GM19468 (cell line): ENCODE results near the gene CORO6.

Source experiments
- ATAC-seq: cut with Tn5 transposase; IDR thresholded peaks from one replicate; pipeline ENCODE4 v1.9.1; 2021; ENCODE audit warnings: mild to moderate bottlenecking, moderate library complexity, moderate number of reproducible peaks; ENCODE audit not compliant: unreplicated experiment; ENCODE audit errors: extremely low read depth

CORO6 gene

GRCh38 chr17:29568331-29569244 is 54.1 kb downstream of the CORO6 start, which contains the start of gene TP53I13:
Gene TP53I13 (plus strand): TSS chr17:29568701. CDS start chr17:29568759, 58 bp downstream.
- no peak for ATAC-seq

DNA sequence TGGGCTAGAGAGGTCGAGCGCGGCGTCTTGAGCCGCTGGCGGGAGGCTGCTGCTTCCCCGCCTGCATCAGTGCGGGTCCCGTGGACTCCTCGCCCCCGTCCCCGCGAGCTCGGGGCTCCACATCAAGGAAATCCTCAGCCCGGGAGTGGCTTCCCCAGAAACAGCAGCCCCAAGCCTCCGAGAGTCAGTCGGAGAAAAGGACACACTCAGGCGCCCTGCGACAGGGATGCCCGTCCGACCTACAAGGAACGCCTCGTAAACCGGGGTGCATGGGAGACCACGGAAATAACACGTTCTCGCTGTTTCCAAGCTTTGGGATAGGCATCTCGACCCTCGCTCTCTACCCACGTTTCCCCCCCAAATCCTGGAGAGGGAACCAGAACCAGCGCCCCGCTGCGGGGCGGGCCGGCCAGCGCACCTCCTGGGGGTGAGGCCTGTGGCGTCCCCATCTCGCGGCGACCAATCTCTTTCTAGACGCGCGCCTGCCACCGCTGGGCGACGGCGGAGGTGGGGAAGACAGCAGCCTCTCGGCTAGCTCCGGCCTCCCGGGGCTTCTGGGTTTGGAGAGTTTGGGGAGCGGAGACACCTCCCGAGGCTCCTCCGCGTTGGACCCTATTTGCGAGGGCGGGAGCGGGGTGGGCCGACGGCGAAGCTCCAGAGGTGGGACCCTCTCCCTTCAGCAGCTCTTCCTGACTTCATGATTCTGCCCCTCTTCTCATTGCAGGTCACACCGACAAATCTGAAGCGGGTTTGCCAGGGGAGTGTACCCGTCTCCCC is 55.0 kb downstream of the CORO6 start:
- no peak for ATAC-seq

DNA sequence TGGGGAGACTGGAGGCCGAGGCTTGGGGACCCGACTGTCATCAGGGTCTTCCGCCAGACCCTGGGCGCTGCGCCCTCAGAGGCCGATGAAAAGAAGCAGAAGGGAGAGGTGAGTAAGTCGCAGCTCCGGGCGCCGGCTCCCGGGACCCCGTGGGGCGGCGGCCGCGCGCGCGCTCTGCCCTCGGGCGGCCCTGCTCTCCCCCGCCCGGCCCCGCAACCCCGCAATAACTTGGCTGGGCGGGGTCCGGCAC is 55.5 kb downstream of the CORO6 start:
- ATAC-seq, result no peak

DNA sequence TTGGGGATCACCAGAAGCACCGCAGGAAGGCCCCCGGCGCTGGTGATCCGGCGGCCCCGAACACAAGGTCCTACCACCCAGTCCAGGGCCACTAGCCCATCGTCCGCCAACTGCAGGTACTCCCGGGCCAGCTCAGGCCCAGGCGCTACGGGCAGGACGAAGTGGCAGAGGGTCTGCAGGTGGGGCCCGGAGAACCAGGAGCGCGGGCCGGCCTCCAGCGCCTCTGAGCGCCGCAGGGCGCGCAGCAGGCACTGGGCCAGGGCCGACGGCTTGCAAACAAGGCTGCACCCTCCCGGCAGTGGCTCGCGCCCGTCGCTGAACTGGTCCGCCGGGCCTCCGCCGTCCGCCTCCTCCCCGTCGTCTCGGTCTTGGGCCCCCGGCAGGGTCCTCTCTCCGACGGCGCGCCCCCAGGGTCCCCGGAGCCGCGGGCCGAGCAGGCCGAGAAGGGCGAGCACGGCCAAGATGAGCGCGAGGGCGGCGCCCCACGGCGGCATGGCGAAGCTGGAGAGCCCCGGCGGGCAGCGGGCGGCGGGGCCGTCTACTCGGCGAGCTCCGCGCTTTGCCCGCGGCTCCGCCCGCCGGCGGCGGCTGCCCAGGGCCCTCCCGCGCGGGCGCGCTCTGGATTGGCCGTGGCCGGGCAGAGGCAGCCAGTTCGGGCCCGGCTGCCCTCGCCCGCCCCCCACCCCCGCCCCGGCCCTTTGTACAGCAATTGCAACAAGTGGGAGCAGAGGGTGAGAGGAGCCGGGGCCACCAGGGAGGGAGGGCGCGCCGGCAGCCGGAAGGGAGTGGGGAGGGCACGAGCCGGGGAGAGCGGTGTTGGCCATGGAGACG is 56.0 kb downstream of the CORO6 start, which contains the start of gene ABHD15:
ABHD15 (minus strand) TSS at position 565 of the 831 bp plus-strand sequence; CDS start at position 494, 71 bp downstream.
- ATAC-seq, result no peak

GRCh38 chr17:29565643-29566472 is 56.9 kb downstream of the CORO6 start:
- no peak for ATAC-seq
